ENCODE data around the gene SPPL3. TPM values are rescaled to one million over a fixed set of nuclear protein-coding genes. Genes with fewer than 3 reads are reported as not detected.
A peak's percentile ranks its signal among the peaks of the same experiment; 100 is the strongest.

Gene SPPL3
- total RNA-seq, 8 experiments from 2014 or later: 8.3 to 28.7 (median 22.7) TPM

- peak in 2 of 8 experiments; percentile 37 to 87 for ATAC-seq (replicated peaks in 6 of 8)
- Histone ChIP-seq H3K27ac (no peak overlapping the region), H3K4me1 (replicated peaks in 1 of 2) (no peaks in the 10 kb centered on the region), H3K4me3 (no peak overlapping the region)
- in situ Hi-C loops (cut with MboI; ENCODE audit: low pct_unique_long_range_greater_than_20kb in 2 of 9, low sequenced_read_pairs in 9 of 9, unreplicated experiment in 9 of 9): no loop called here
- 42 to 100% (median 89%) methylated on average over 1 to 2 of the region's 2 CpGs; no CpG with 5 or more reads in 2 of the 10 experiments for WGBS, 10 experiments
Observed at GRCh38 chr12:120831648-120832267, 72.4 kb downstream of the SPPL3 start.

GRCh38 chr12:120830966-120831365 is 73.2 kb downstream of the SPPL3 start:
- Histone ChIP-seq H3K27ac (no peak overlapping the region), H3K4me3 (no peak overlapping the region), H3K4me1 (replicated peaks in 1 of 2) (no peaks in the 10 kb centered on the region)
- WGBS, 10 experiments: 75 to 100% (median 96%) methylated on average over 1 to 3 of the region's 4 CpGs; no CpG with 5 or more reads in 2 of the 10 experiments
- ATAC-seq (replicated peaks in 6 of 8): no peak
- in situ Hi-C loops (cut with MboI; ENCODE audit: low pct_unique_long_range_greater_than_20kb in 2 of 9, low sequenced_read_pairs in 9 of 9, unreplicated experiment in 9 of 9): no loop called here

GRCh38 chr12:120830052-120830940 is 73.9 kb downstream of the SPPL3 start:
- no peaks in the 10 kb centered on the region for H3K4me1 ChIP-seq (replicated peaks in 1 of 2)
- WGBS, 10 experiments: 80 to 100% (median 89%) methylated on average over 1 to 2 of the region's 3 CpGs; no CpG with 5 or more reads in 4 of the 10 experiments
- H3K27ac ChIP-seq: no peak overlapping the region
- ATAC-seq (replicated peaks in 6 of 8): no peak
- no peak overlapping the region for H3K4me3 ChIP-seq
- in situ Hi-C loops (cut with MboI; ENCODE audit: low pct_unique_long_range_greater_than_20kb in 2 of 9, low sequenced_read_pairs in 9 of 9, unreplicated experiment in 9 of 9): no loop called here

- ATAC-seq (replicated peaks in 6 of 8): no peak
- WGBS, 10 experiments: 40 to 100% (median 79%) methylated on average over 1 to 4 of the region's 4 CpGs
- no peak overlapping the region for H3K27ac ChIP-seq
- H3K4me3 ChIP-seq: no peak overlapping the region
- in situ Hi-C loops (cut with MboI; ENCODE audit: low pct_unique_long_range_greater_than_20kb in 2 of 9, low sequenced_read_pairs in 9 of 9, unreplicated experiment in 9 of 9): no loop called here
- H3K4me1 ChIP-seq (replicated peaks in 1 of 2): peaks cover 0 to 4% of the 10 kb centered on the region in 2 donors
Observed at GRCh38 chr12:120826335-120826734, 77.8 kb downstream of the SPPL3 start.

GRCh38 chr12:120825337-120825736 is 78.8 kb downstream of the SPPL3 start:
- Histone ChIP-seq H3K27ac (no peak overlapping the region), H3K4me1 (replicated peaks in 1 of 2) (peaks cover 0 to 4% of the 10 kb centered on the region in 2 donors), H3K4me3 (no peak overlapping the region)
- in situ Hi-C loops (cut with MboI; ENCODE audit: low pct_unique_long_range_greater_than_20kb in 2 of 9, low sequenced_read_pairs in 9 of 9, unreplicated experiment in 9 of 9): no loop called here
- ATAC-seq (replicated peaks in 6 of 8): no peak
- WGBS, 10 experiments: 78 to 100% (median 94%) methylated on average over 2 to 3 of the region's 3 CpGs

- 50 to 100% (median 80%) methylated on average over 1 to 2 of the region's 9 CpGs; no CpG with 5 or more reads in 2 of the 10 experiments for WGBS, 10 experiments
- H3K4me3 ChIP-seq: no peak overlapping the region
- in situ Hi-C loops (cut with MboI; ENCODE audit: low pct_unique_long_range_greater_than_20kb in 2 of 9, low sequenced_read_pairs in 9 of 9, unreplicated experiment in 9 of 9): no loop called here
- no peak for ATAC-seq (replicated peaks in 6 of 8)
- peaks cover 0 to 5% of the 10 kb centered on the region in 2 donors for H3K4me1 ChIP-seq (replicated peaks in 1 of 2)
- no peak overlapping the region for H3K27ac ChIP-seq
Observed at GRCh38 chr12:120822832-120823503, 81.2 kb downstream of the SPPL3 start.

GRCh38 chr12:120821878-120822277 is 82.3 kb downstream of the SPPL3 start:
- 80 to 100% (median 90%) methylated on average over 1 to 2 of the region's 2 CpGs for WGBS, 10 experiments
- Histone ChIP-seq H3K27ac (no peak overlapping the region), H3K4me1 (replicated peaks in 1 of 2) (peaks cover 4 to 10% of the 10 kb centered on the region in 2 donors), H3K4me3 (no peak overlapping the region)
- no peak for ATAC-seq (replicated peaks in 6 of 8)
- in situ Hi-C loops (cut with MboI; ENCODE audit: low pct_unique_long_range_greater_than_20kb in 2 of 9, low sequenced_read_pairs in 9 of 9, unreplicated experiment in 9 of 9): no loop called here

- H3K27ac ChIP-seq: no peak overlapping the region
- no peak for ATAC-seq (replicated peaks in 6 of 8)
Observed at GRCh38 chr12:120820884-120821510, 83.2 kb downstream of the SPPL3 start.

GRCh38 chr12:120818416-120818815 is 85.7 kb downstream of the SPPL3 start:
- peaks cover 4 to 10% of the 10 kb centered on the region in 2 donors for H3K4me1 ChIP-seq (replicated peaks in 1 of 2)
- no peak overlapping the region for H3K27ac ChIP-seq
- 63 to 100% (median 72%) methylated on average over 1 to 2 of the region's 2 CpGs; no CpG with 5 or more reads in 4 of the 10 experiments for WGBS, 10 experiments
- no peak overlapping the region for H3K4me3 ChIP-seq
- ATAC-seq (replicated peaks in 6 of 8): peak in 2 of 8 experiments; percentile 49 to 71
- in situ Hi-C loops (cut with MboI; ENCODE audit: low pct_unique_long_range_greater_than_20kb in 2 of 9, low sequenced_read_pairs in 9 of 9, unreplicated experiment in 9 of 9): no loop called here

More at GRCh38 chr12:120820884-120821510, 83.2 kb downstream of the SPPL3 start:
- no peak overlapping the region for H3K4me3 ChIP-seq
- in situ Hi-C loops (cut with MboI; ENCODE audit: low pct_unique_long_range_greater_than_20kb in 2 of 9, low sequenced_read_pairs in 9 of 9, unreplicated experiment in 9 of 9): no loop called here
- WGBS, 10 experiments: 79 to 98% (median 86%) methylated on average over 4 to 7 of the region's 7 CpGs
- H3K4me1 ChIP-seq (replicated peaks in 1 of 2): peaks cover 4 to 10% of the 10 kb centered on the region in 2 donors

GRCh38 chr12:120817559-120818330 is 86.4 kb downstream of the SPPL3 start:
- 74 to 100% (median 84%) methylated on average over 1 to 5 of the region's 6 CpGs; no CpG with 5 or more reads in 1 of the 10 experiments for WGBS, 10 experiments
- in situ Hi-C loops (cut with MboI; ENCODE audit: low pct_unique_long_range_greater_than_20kb in 2 of 9, low sequenced_read_pairs in 9 of 9, unreplicated experiment in 9 of 9): no loop called here
- H3K4me1 ChIP-seq (replicated peaks in 1 of 2): peaks cover 4 to 9% of the 10 kb centered on the region in 2 donors
- ATAC-seq (replicated peaks in 6 of 8): peak in 2 of 8 experiments; percentile 47 to 50
- no peak overlapping the region for H3K4me3 ChIP-seq
- H3K27ac ChIP-seq: no peak overlapping the region

GRCh38 chr12:120816363-120816762 is 87.8 kb downstream of the SPPL3 start:
- WGBS, 10 experiments: 0 to 74% (median 50%) methylated on average over 1 to 2 of the region's 2 CpGs; no CpG with 5 or more reads in 1 of the 10 experiments
- in situ Hi-C loops (cut with MboI; ENCODE audit: low pct_unique_long_range_greater_than_20kb in 2 of 9, low sequenced_read_pairs in 9 of 9, unreplicated experiment in 9 of 9): no loop called here
- Histone ChIP-seq H3K4me1 (replicated peaks in 1 of 2) (peaks cover 4 to 6% of the 10 kb centered on the region in 2 donors), H3K27ac (no peak overlapping the region), H3K4me3 (no peak overlapping the region)
- ATAC-seq (replicated peaks in 6 of 8): no peak

- Histone ChIP-seq H3K4me1 (replicated peaks in 1 of 2) (peaks cover 4 to 6% of the 10 kb centered on the region in 2 donors), H3K4me3 (no peak overlapping the region), H3K27ac (no peak overlapping the region)
- in situ Hi-C loops (cut with MboI; ENCODE audit: low pct_unique_long_range_greater_than_20kb in 2 of 9, low sequenced_read_pairs in 9 of 9, unreplicated experiment in 9 of 9): no loop called here
- ATAC-seq (replicated peaks in 6 of 8): no peak
- 40 to 100% (median 94%) methylated on average over 1 of the region's 1 CpG for WGBS, 10 experiments
Observed at GRCh38 chr12:120814903-120815429, 89.2 kb downstream of the SPPL3 start.
